Osteoblast (primary cell): ENCODE data around the gene MYLK2. TPM values are rescaled to one million over a fixed set of nuclear protein-coding genes. Genes with fewer than 3 reads are reported as not detected.

Source experiments
- DNase-seq: peaks from one replicate; pipeline ENCODE4 v3.0.0; 2011; ENCODE audit warnings: low spot score, mixed read lengths; ENCODE audit not compliant: insufficient read length; ENCODE audit errors: missing footprints
- H2AFZ ChIP-seq: 2 replicates; pipeline ENCODE4 v1.6.0; 2011; ENCODE audit warnings: mild to moderate bottlenecking, low read length
- H3K27ac ChIP-seq: 2 replicates; pipeline ENCODE4 v1.5.1; 2011; ENCODE audit warnings: mild to moderate bottlenecking, low read depth, low read length, moderate library complexity
- H3K27me3 ChIP-seq: 2 replicates; pipeline ENCODE4 v1.6.0; 2012; ENCODE audit warnings: mild to moderate bottlenecking, control low read depth, inconsistent platforms, low read length, moderate library complexity; ENCODE audit not compliant: insufficient read depth
- H3K36me3 ChIP-seq: 2 replicates; pipeline ENCODE4 v1.5.1; 2011; ENCODE audit warnings: mild to moderate bottlenecking, low read length, control low read depth, moderate library complexity; ENCODE audit not compliant: insufficient read depth
- H3K4me1 ChIP-seq: 2 replicates; pipeline ENCODE4 v1.5.1; 2011; ENCODE audit warnings: mild to moderate bottlenecking, low read length, control low read depth, moderate library complexity; ENCODE audit not compliant: insufficient read depth
- H3K4me2 ChIP-seq: 2 replicates; pipeline ENCODE4 v1.6.0; 2011; ENCODE audit warnings: mild to moderate bottlenecking, low read length; ENCODE audit not compliant: insufficient read depth
- H3K4me3 ChIP-seq: fragments of 200-600 bp; sonication (generic); 3 replicates; pipeline ENCODE4 v1.5.1; 2012; ENCODE audit warnings: mild to moderate bottlenecking, low read length, inconsistent platforms; ENCODE audit not compliant: insufficient read depth
- H3K79me2 ChIP-seq: 2 replicates; pipeline ENCODE4 v1.6.0; 2012; ENCODE audit warnings: mild to moderate bottlenecking, low read length, control low read depth, inconsistent platforms; ENCODE audit not compliant: insufficient read depth
- H3K9me3 ChIP-seq: 2 replicates; pipeline ENCODE4 v1.5.1; 2011; ENCODE audit warnings: low read depth, low read length, control low read depth
- H4K20me1 ChIP-seq: 2 replicates; pipeline ENCODE4 v1.6.0; 2012; ENCODE audit warnings: mild to moderate bottlenecking, low read length, control low read depth; ENCODE audit not compliant: insufficient read depth
- CTCF ChIP-seq: IDR thresholded peaks from 2 replicates; pipeline ENCODE4 v1.5.1; 2011; ENCODE audit warnings: mild to moderate bottlenecking, low read depth, low read length, moderate library complexity; ENCODE audit errors: extremely low read depth
- total RNA-seq: library from RNA; depleted of rRNA; stranded (reverse); fragments of >200 nt; gene quantifications from 2 replicates; pipeline ENCODE4 v1.2.3, GENCODE V29; 2012

MYLK2 gene
- total RNA-seq, 1 donor = 0.36 TPM

DNA sequence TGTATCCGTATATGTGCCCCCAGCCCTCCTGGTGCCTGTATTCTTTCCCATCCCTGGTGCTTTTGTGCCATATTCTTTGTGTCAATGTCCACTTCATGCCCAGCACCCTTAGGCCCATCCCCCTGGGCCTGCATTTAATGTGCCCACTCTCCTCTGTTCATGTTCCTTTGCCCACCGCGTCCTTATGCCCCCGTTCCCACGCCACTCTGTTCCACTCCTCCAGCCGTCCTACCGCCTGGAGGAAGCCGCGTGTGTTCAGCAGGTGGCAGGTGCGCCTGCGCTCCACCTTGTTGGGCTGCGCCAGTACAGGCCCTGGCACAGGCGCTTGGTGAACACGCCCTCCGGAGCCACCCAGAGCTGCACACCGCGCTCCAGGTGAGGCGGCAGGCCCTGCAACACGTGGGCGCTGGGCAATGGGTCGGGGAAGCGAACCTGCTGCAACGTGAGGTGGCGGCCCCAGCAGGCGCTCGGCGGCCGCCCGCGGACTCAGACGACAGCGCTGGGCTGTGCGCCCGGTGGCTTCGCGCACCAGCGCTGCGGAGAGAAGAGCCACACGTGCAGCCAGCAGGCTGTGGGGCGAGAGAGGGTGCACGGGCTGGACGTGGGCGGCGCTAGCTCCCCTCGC lies 30.3 kb downstream of the MYLK2 start:
- no peak for TF ChIP-seq CTCF
- Histone ChIP-seq H3K4me2 (no peak overlapping the region), H4K20me1 (no peaks in the 10 kb centered on the region), H3K27ac (no peak overlapping the region), H3K4me1 (peaks cover 7% of the 10 kb centered on the region), H2AFZ (no peak overlapping the region), H3K27me3 (peaks cover 42% of the 10 kb centered on the region), H3K4me3 (no peak overlapping the region), H3K36me3 (no peaks in the 10 kb centered on the region), H3K9me3 (no peaks in the 10 kb centered on the region), H3K79me2 (no peaks in the 10 kb centered on the region)
- peak; percentile 79 for DNase-seq

- Histone ChIP-seq H3K4me3 (no peak overlapping the region), H3K9me3 (no peaks in the 10 kb centered on the region), H3K27me3 (peaks cover 51% of the 10 kb centered on the region), H4K20me1 (no peaks in the 10 kb centered on the region), H3K4me2 (no peak overlapping the region), H3K27ac (no peak overlapping the region), H3K4me1 (no peaks in the 10 kb centered on the region), H2AFZ (no peak overlapping the region), H3K36me3 (no peaks in the 10 kb centered on the region), H3K79me2 (no peaks in the 10 kb centered on the region)
- TF ChIP-seq CTCF = no peak
- DNase-seq = peak; percentile 81
Observed at GRCh38 chr20:31851240-31851955, 32.2 kb downstream of the MYLK2 start.

DNA sequence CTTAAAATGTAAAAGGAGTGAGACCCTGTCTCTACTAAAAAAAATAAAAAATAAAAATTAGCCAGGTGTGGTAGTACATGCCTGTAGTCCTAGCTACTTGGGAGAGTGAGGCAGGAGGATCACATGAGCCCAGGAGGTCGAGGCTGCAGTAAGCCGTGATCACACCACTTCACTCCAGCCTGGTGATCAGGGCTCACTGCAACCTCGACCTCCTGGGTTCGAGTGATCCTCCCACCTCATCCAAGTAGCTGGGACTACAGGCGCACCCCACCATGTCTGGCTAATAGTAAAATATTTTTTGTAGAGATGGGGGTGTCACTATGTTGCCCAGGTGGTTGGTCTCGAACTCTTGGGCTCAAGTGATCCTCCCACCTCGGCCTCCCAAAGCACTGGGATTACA lies 34.3 kb downstream of the MYLK2 start:
- no peak overlapping the region for H2AFZ ChIP-seq
- H3K4me2 ChIP-seq = no peak overlapping the region
- no peaks in the 10 kb centered on the region for H3K9me3 ChIP-seq
- no peak for TF ChIP-seq CTCF
- H3K4me1 ChIP-seq = no peaks in the 10 kb centered on the region
- no peaks in the 10 kb centered on the region for H3K79me2 ChIP-seq
- H3K36me3 ChIP-seq = no peaks in the 10 kb centered on the region
- peaks cover 60% of the 10 kb centered on the region for H3K27me3 ChIP-seq
- no peak for DNase-seq
- H4K20me1 ChIP-seq = no peaks in the 10 kb centered on the region
- no peak overlapping the region for H3K4me3 ChIP-seq
- H3K27ac ChIP-seq = no peak overlapping the region

- H3K9me3 ChIP-seq = no peaks in the 10 kb centered on the region
- no peak overlapping the region for H2AFZ ChIP-seq
- no peaks in the 10 kb centered on the region for H3K79me2 ChIP-seq
- H3K36me3 ChIP-seq = no peaks in the 10 kb centered on the region
- peaks cover 64% of the 10 kb centered on the region for H3K27me3 ChIP-seq
- H4K20me1 ChIP-seq = no peaks in the 10 kb centered on the region
- no peak overlapping the region for H3K4me2 ChIP-seq
- no peak overlapping the region for H3K4me3 ChIP-seq
- TF ChIP-seq CTCF = no peak
- H3K27ac ChIP-seq = no peak overlapping the region
- H3K4me1 ChIP-seq = no peaks in the 10 kb centered on the region
- peak; percentile 49 for DNase-seq
Observed at GRCh38 chr20:31856516-31856915, 37.4 kb downstream of the MYLK2 start.
